GM12864 (cell line): ENCODE measurements around the gene NTF3.

ENCODE experiments used
- DNase-seq: peaks from one replicate; pipeline ENCODE4 v3.0.0-alpha.2; 2011; ENCODE audit warnings: low read depth
- H3K4me3 ChIP-seq: 2 replicates; pipeline ENCODE4 v1.5.1; 2011; ENCODE audit warnings: mild to moderate bottlenecking, low read depth, low read length, control low read depth
- CTCF ChIP-seq: IDR thresholded peaks from 2 replicates; pipeline ENCODE4 v1.5.1; 2011; ENCODE audit warnings: low read depth, mild to moderate bottlenecking, moderate library complexity, low read length, control low read depth, inconsistent platforms; ENCODE audit errors: missing control alignments

NTF3 gene

GRCh38 chr12:5467931-5468330, 36.0 kb downstream of the NTF3 start:
- H3K4me3 ChIP-seq, result no peak overlapping the region
- DNase-seq, result no peak
- no peak for TF ChIP-seq CTCF

- no peak overlapping the region for H3K4me3 ChIP-seq
- no peak for TF ChIP-seq CTCF
- no peak for DNase-seq
Measured at GRCh38 chr12:5470221-5470620, 38.3 kb downstream of the NTF3 start.

DNA sequence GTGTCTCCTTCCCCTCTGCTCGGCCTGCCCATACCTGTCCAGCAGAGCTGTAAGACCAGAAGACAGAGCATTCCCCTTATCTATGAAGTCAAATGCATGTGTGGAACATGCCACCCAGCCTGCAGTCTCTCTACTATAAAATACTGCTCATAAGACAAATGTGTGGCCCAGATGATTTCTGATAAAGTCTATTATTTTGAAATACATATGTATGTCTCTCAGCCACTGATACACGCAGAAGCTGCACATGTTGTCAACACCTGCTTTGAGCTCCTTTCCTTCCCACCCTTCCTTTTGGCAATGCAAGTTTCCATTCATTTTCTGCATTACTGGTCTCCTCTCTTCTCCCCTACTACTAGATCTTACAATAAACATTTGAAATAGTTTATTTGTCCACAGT, 38.8 kb downstream of the NTF3 start:
- H3K4me3 ChIP-seq, result no peak overlapping the region
- no peak for TF ChIP-seq CTCF
- DNase-seq, result no peak

- DNase-seq, result no peak
- TF ChIP-seq CTCF, result no peak
- H3K4me3 ChIP-seq, result no peak overlapping the region
Measured at GRCh38 chr12:5473076-5473782, 41.3 kb downstream of the NTF3 start.

DNA sequence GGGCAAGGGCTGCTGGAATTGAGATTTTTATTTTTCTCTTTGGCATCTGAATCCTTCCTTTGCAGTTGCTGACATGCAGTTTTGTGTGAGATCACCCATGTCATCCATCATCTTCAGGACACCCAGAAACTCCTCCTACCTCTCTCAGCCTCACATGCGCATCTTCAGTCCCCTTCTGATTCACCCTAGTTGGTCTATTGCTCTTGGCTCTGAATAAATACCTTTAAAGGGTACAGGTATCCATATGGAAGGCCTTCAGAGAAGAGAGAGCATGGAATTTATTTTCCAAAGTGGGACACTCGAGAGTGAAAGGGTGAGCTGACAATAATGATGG, 41.8 kb downstream of the NTF3 start:
- no peak overlapping the region for H3K4me3 ChIP-seq
- DNase-seq, result no peak
- no peak for TF ChIP-seq CTCF

- no peak for DNase-seq
- H3K4me3 ChIP-seq, result no peak overlapping the region
- no peak for TF ChIP-seq CTCF
Measured at GRCh38 chr12:5476356-5476755, 44.4 kb downstream of the NTF3 start.

DNA sequence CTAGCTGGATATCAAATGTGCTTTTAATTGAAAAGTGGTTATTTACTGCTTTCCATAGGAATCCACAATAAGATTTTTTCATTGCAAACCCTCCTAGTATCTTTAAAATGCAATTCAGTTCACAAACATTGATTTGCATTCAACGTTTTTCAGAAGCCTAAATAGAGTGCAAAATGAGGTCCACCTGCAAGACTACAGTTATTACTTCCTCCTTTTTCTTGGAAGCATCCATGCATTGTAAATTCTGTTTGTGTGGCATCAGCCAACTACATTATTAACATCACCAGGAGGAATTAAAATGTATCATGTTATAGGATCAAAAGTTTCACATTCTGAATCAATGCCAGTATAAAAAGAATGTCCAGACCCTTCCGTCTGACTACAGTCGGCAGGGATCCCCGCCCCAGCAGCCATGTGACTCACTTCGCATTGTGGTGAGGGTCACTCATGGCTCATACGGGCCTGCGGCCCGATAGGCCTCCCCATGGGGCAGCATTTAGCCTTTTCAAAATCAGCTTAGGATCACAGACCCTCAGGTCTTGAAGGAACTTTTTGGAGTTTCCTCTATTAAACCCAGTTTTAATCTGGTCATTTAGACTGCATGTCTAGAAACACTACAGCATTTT, 46.3 kb downstream of the NTF3 start:
- no peak for TF ChIP-seq CTCF
- H3K4me3 ChIP-seq, result no peak overlapping the region
- no peak for DNase-seq
